HG03060 (cell line): Measurements from ENCODE around the gene PER1.
"Not testable (repeated sequence)": the region's sequence is repeated elsewhere in the genome, so short reads cannot be mapped to it uniquely, and the experiment has no call there.

ENCODE experiments used
- ATAC-seq: cut with Tn5 transposase; IDR thresholded peaks from one replicate; pipeline ENCODE4 v1.9.1; 2021; ENCODE audit warnings: low read depth, moderate number of reproducible peaks; ENCODE audit not compliant: unreplicated experiment

PER1 gene

GRCh38 chr17:8152112-8152775 is at the start of gene PER1:
PER1 (minus strand) TSS chr17:8152404; CDS start chr17:8150706, 1,698 bp downstream.
- no peak for ATAC-seq

GRCh38 chr17:8192070-8192815 is 40.0 kb upstream of the PER1 start:
- no peak for ATAC-seq

GRCh38 chr17:8190506-8190905 is 38.3 kb upstream of the PER1 start:
- ATAC-seq: no peak

GRCh38 chr17:8189711-8190477 is 37.7 kb upstream of the PER1 start, which contains the start of gene BORCS6:
BORCS6 (minus strand) TSS chr17:8190180; CDS start chr17:8190140, 40 bp downstream.
- peak; percentile 35 for ATAC-seq

- no peak for ATAC-seq
These were observed 37.0 kb upstream of the PER1 start for GRCh38 chr17:8189041-8189710.

- ATAC-seq: no peak
These were observed 36.1 kb upstream of the PER1 start for GRCh38 chr17:8188263-8188839.

GRCh38 chr17:8187517-8188262 is 35.5 kb upstream of the PER1 start:
- peak; percentile 20 for ATAC-seq

GRCh38 chr17:8186787-8187516 is 34.7 kb upstream of the PER1 start:
- peak; percentile 19 for ATAC-seq

GRCh38 chr17:8186446-8186786 is 34.2 kb upstream of the PER1 start:
- ATAC-seq: peak; percentile 0

- no peak for ATAC-seq
These were observed 33.6 kb upstream of the PER1 start for GRCh38 chr17:8185582-8186445.

GRCh38 chr17:8176998-8177731 is 25.0 kb upstream of the PER1 start:
- ATAC-seq: no peak

GRCh38 chr17:8176197-8176940 is 24.2 kb upstream of the PER1 start, which contains the start of gene TMEM107:
TMEM107 (minus strand) TSS chr17:8176380; CDS start chr17:8176286, 94 bp downstream.
- no peak for ATAC-seq

- no peak for ATAC-seq
These were observed 23.6 kb upstream of the PER1 start for GRCh38 chr17:8175795-8176196.

GRCh38 chr17:8173871-8174322 is 21.7 kb upstream of the PER1 start:
- ATAC-seq: no peak

- ATAC-seq: peak; percentile 77
These were observed 21.1 kb upstream of the PER1 start for GRCh38 chr17:8173056-8173870.

- ATAC-seq: not testable (repeated sequence)
These were observed 18.0 kb upstream of the PER1 start for GRCh38 chr17:8170186-8170585.
